Iris pigment epithelial cell (primary cell): Measurements from ENCODE around the gene EEF2KMT.
A peak's percentile ranks its signal among the peaks of the same experiment; 100 is the strongest.
"Not testable (repeated sequence)": the region's sequence is repeated elsewhere in the genome, so short reads cannot be mapped to it uniquely, and the experiment has no call there.

ENCODE experiments used
- DNase-seq: peaks from one replicate; pipeline ENCODE4 v3.0.0-alpha.2; 2011; ENCODE audit warnings: low read depth

Gene EEF2KMT

GRCh38 chr16:5070431-5071186 is 27.0 kb downstream of the EEF2KMT start:
- no peak for DNase-seq

GRCh38 chr16:5069854-5070253 is 27.7 kb downstream of the EEF2KMT start:
- no peak for DNase-seq

GRCh38 chr16:5069048-5069447 is 28.5 kb downstream of the EEF2KMT start:
- no peak for DNase-seq

- no peak for DNase-seq
Observed at GRCh38 chr16:5066511-5066910, 31.1 kb downstream of the EEF2KMT start.

- DNase-seq = no peak
Observed at GRCh38 chr16:5065813-5066212, 31.8 kb downstream of the EEF2KMT start, which contains the start of gene C16orf89. TSS of gene C16orf89 (minus strand) at chr16:5065956. CDS start at chr16:5065908, 48 bp downstream.

GRCh38 chr16:5065326-5065725 is 32.3 kb downstream of the EEF2KMT start:
- DNase-seq = no peak

- DNase-seq = peak; percentile 43
Observed at GRCh38 chr16:5064915-5065314, 32.7 kb downstream of the EEF2KMT start.

GRCh38 chr16:5062790-5063765 is 34.5 kb downstream of the EEF2KMT start:
- no peak for DNase-seq

- no peak for DNase-seq
Observed at GRCh38 chr16:5062051-5062450, 35.5 kb downstream of the EEF2KMT start.

- no peak for DNase-seq
Observed at GRCh38 chr16:5060073-5060641, 37.4 kb downstream of the EEF2KMT start.

- no peak for DNase-seq
Observed at GRCh38 chr16:5059386-5060072, 38.1 kb downstream of the EEF2KMT start.

GRCh38 chr16:5058476-5058875 is 39.1 kb downstream of the EEF2KMT start:
- DNase-seq = no peak

GRCh38 chr16:5056352-5056751 is 41.2 kb downstream of the EEF2KMT start:
- DNase-seq = no peak

GRCh38 chr16:5054876-5055865 is 42.4 kb downstream of the EEF2KMT start:
- DNase-seq = no peak

GRCh38 chr16:5046914-5047313 is 50.7 kb downstream of the EEF2KMT start:
- DNase-seq = no peak

- no peak for DNase-seq
Observed at GRCh38 chr16:5045499-5046115, 52.0 kb downstream of the EEF2KMT start.

- not testable (repeated sequence) for DNase-seq
Observed at GRCh38 chr16:5044581-5044980, 53.0 kb downstream of the EEF2KMT start.

GRCh38 chr16:5044011-5044540 is 53.5 kb downstream of the EEF2KMT start:
- DNase-seq = no peak

GRCh38 chr16:5042574-5043171 is 54.9 kb downstream of the EEF2KMT start:
- peak; percentile 46 for DNase-seq
